ENCODE results near the gene PLGLB1.
A peak's percentile ranks its signal among the peaks of the same experiment; 100 is the strongest.
"Not testable (repeated sequence)": the region's sequence is repeated elsewhere in the genome, so short reads cannot be mapped to it uniquely, and the experiment has no call there.

Gene PLGLB1

GRCh38 chr2:87021744-87022143 is at the start of gene PLGLB1:
PLGLB1 (minus strand) TSS chr2:87021844; CDS start chr2:87021783, 61 bp downstream.
- DNase-seq (ENCODE audit: low read depth) = not testable (repeated sequence)

GRCh38 chr2:87064305-87064704 is 42.7 kb upstream of the PLGLB1 start:
- not testable (repeated sequence) for DNase-seq (ENCODE audit: low read depth); H3K4me3 ChIP-seq (ENCODE audit: control insufficient read depth, low read depth, low read length)

More at GRCh38 chr2:87021744-87022143, at the start of gene PLGLB1:
- not testable (repeated sequence) for H3K4me3 ChIP-seq (ENCODE audit: control insufficient read depth, low read depth, low read length)

GRCh38 chr2:87063431-87063830 is 41.8 kb upstream of the PLGLB1 start:
- H3K4me3 ChIP-seq (ENCODE audit: control insufficient read depth, low read depth, low read length) = not testable (repeated sequence)

GRCh38 chr2:87061519-87061918 is 39.9 kb upstream of the PLGLB1 start:
- DNase-seq (ENCODE audit: low read depth); H3K4me3 ChIP-seq (ENCODE audit: control insufficient read depth, low read depth, low read length): not testable (repeated sequence)

More at GRCh38 chr2:87063431-87063830, 41.8 kb upstream of the PLGLB1 start:
- peak; percentile 4 for DNase-seq (ENCODE audit: low read depth)

GRCh38 chr2:87057606-87058005 is 36.0 kb upstream of the PLGLB1 start:
- H3K4me3 ChIP-seq (ENCODE audit: control insufficient read depth, low read depth, low read length); DNase-seq (ENCODE audit: low read depth): not testable (repeated sequence)

- not testable (repeated sequence) for DNase-seq (ENCODE audit: low read depth); H3K4me3 ChIP-seq (ENCODE audit: control insufficient read depth, low read depth, low read length)
Observed at GRCh38 chr2:87056843-87057242, 35.2 kb upstream of the PLGLB1 start.

- not testable (repeated sequence) for DNase-seq (ENCODE audit: low read depth); H3K4me3 ChIP-seq (ENCODE audit: control insufficient read depth, low read depth, low read length)
Observed at GRCh38 chr2:87056435-87056834, 34.8 kb upstream of the PLGLB1 start.

GRCh38 chr2:87054375-87054774 is 32.7 kb upstream of the PLGLB1 start:
- DNase-seq (ENCODE audit: low read depth); H3K4me3 ChIP-seq (ENCODE audit: control insufficient read depth, low read depth, low read length): not testable (repeated sequence)

- H3K4me3 ChIP-seq (ENCODE audit: control insufficient read depth, low read depth, low read length); DNase-seq (ENCODE audit: low read depth): not testable (repeated sequence)
- TF ChIP-seq CTCF (conservative IDR thresholded peaks at IDR 0.05; ENCODE audit: control insufficient read depth, insufficient read depth, low read depth, low read length) = peak; percentile 5
Observed at GRCh38 chr2:87041321-87041978, 19.8 kb upstream of the PLGLB1 start.

- DNase-seq (ENCODE audit: low read depth); H3K4me3 ChIP-seq (ENCODE audit: control insufficient read depth, low read depth, low read length): not testable (repeated sequence)
Observed at GRCh38 chr2:87028607-87029006, 7.0 kb upstream of the PLGLB1 start.

GRCh38 chr2:87026816-87027215 is 5.2 kb upstream of the PLGLB1 start:
- not testable (repeated sequence) for H3K4me3 ChIP-seq (ENCODE audit: control insufficient read depth, low read depth, low read length); DNase-seq (ENCODE audit: low read depth)

GRCh38 chr2:87025927-87026326 is 4.3 kb upstream of the PLGLB1 start:
- DNase-seq (ENCODE audit: low read depth); H3K4me3 ChIP-seq (ENCODE audit: control insufficient read depth, low read depth, low read length): not testable (repeated sequence)

GRCh38 chr2:87023988-87024615 is 2.5 kb upstream of the PLGLB1 start:
- H3K4me3 ChIP-seq (ENCODE audit: control insufficient read depth, low read depth, low read length); DNase-seq (ENCODE audit: low read depth): not testable (repeated sequence)

- DNase-seq (ENCODE audit: low read depth) = not testable (repeated sequence)
Observed at GRCh38 chr2:87021043-87021442, 601 bp downstream of the PLGLB1 start.

GRCh38 chr2:87019053-87019452 is 2.6 kb downstream of the PLGLB1 start:
- not testable (repeated sequence) for DNase-seq (ENCODE audit: low read depth); H3K4me3 ChIP-seq (ENCODE audit: control insufficient read depth, low read depth, low read length)

More at GRCh38 chr2:87021043-87021442, 601 bp downstream of the PLGLB1 start:
- not testable (repeated sequence) for H3K4me3 ChIP-seq (ENCODE audit: control insufficient read depth, low read depth, low read length)

GRCh38 chr2:87014489-87015169 is 7.0 kb downstream of the PLGLB1 start:
- not testable (repeated sequence) for DNase-seq (ENCODE audit: low read depth); H3K4me3 ChIP-seq (ENCODE audit: control insufficient read depth, low read depth, low read length)

GRCh38 chr2:87004398-87004797 is 17.2 kb downstream of the PLGLB1 start:
- DNase-seq (ENCODE audit: low read depth); H3K4me3 ChIP-seq (ENCODE audit: control insufficient read depth, low read depth, low read length): not testable (repeated sequence)
